AG08395 (cell line): ENCODE results near the gene IGF2BP2.
"Not testable (repeated sequence)": the region's sequence is repeated elsewhere in the genome, so short reads cannot be mapped to it uniquely, and the experiment has no call there.

ENCODE experiments used
- DNase-seq: peaks from one replicate; pipeline ENCODE4 v3.0.0; 2012; ENCODE audit warnings: mixed read lengths, low spot score

The IGF2BP2 gene

GRCh38 chr3:185639632-185640206 is 185.1 kb downstream of the IGF2BP2 start:
- DNase-seq = no peak

GRCh38 chr3:185638651-185639050 is 186.2 kb downstream of the IGF2BP2 start:
- not testable (repeated sequence) for DNase-seq

DNA sequence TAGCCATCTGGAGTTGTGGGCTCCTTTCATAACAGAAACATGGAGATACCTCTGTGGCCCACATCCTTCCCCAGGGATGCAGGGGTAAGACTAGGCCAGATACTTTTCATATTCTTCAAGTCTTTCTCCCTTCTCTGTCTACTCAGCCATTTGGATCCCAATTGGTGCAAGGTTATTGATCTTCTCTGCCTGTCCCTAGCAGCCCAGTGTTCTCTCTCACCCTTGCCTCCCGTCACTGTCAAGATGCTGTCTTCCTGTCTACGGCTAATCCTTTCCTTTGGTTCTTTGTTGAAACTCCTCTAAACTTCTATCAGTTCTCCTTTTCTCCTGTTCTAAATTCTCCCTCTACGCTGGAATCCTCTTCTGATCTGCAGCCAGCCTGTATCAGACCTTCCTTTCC is 187.5 kb downstream of the IGF2BP2 start:
- DNase-seq = no peak

GRCh38 chr3:185632996-185633395 is 191.8 kb downstream of the IGF2BP2 start:
- DNase-seq = no peak

GRCh38 chr3:185631508-185632206 is 193.2 kb downstream of the IGF2BP2 start:
- no peak for DNase-seq

- DNase-seq = no peak
Observed at GRCh38 chr3:185631108-185631507, 193.7 kb downstream of the IGF2BP2 start.

- DNase-seq = peak; percentile 20
Observed at GRCh38 chr3:185630182-185630622, 194.6 kb downstream of the IGF2BP2 start.

- no peak for DNase-seq
Observed at GRCh38 chr3:185629554-185630181, 195.2 kb downstream of the IGF2BP2 start.

DNA sequence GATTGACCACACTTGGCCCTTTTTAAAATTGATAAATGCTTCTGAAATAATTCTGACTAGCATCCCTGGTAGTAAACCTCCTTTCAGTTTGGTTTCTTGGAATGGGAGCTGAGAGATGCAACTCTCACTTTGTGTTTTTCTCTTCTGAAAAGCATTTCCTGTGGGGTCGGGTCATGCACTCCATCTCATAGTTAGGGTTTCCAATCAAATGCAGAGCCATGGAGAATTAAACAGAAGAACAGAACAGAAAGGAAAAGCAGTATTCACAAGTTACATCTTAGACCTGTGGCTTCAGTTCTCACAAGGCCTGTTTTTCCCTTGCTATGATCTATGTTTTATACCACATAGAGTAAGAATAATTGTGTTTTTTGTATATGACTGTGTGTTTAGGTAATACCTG is 199.1 kb downstream of the IGF2BP2 start:
- no peak for DNase-seq

DNA sequence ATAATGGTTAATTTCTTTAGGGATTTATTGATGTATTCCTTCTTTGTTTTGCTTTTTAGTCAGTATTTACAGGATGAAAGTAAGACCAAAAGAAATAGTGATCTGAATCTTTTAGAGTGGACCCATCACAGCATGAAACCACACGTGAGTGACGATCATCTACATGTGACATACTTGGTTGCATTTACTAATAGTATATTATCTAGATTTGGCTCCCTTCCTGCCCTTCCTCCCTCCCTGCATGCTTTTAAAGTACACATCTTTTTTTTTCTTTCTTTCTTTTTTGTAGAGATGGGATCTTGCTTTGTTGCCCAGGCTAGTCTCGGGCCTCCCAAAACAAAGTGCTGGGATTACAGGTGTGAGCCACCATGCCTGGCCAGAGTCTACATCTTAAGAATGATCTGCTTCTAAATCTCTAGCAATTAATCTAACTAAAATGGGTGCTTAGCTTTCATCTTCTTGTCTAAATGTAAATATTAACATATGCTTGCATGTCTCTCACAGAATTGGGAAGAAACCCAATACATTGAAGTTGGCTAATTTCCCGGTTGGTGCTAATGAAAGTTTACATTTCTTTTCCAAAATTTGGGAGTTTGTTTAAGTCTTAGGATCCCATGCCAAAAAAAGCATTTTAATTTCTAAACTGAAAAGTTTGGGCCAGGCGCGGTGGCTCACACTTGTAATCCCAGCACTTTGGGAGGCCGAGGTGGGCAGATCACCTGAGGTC is 200.7 kb downstream of the IGF2BP2 start:
- DNase-seq = no peak

DNA sequence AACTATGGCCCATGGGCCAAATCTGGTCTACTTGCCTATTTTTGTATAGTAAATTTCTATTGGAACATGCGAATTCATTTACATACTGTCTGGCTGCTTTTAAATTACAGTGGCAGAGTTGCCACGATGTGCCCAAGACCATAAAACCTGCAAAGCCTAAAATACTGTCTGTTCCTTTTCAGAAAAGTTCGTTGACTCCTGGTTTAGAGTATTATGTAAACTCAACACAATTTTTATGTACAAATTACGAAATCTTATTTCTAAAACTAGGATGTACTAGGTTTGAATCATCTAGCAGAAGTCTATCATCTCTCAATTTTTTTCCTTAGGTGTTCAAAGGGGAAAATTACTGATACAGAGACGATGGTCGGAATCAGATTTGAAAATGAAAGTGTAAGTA is 211.8 kb downstream of the IGF2BP2 start:
- DNase-seq = no peak

DNA sequence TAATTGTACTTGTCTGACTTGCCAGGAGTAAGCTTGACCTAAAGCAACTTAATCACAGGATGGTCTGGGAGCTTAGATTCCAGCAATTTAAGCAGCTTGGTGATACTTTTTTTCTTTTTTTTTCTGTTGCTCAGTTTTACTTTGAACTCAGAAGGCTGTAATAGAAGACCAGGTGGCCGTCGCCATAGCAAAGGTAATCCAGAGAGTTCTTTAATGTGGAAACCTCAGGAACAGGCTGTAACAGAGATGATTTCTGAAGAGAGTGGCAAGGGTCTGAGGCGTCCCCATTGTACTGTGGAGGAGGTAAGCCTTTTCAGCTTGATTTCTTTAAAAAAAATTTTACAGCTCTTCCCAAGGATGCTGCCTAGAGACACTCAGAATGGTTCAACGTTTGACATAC is 218.6 kb downstream of the IGF2BP2 start:
- DNase-seq = no peak

- no peak for DNase-seq
Observed at GRCh38 chr3:185605566-185605965, 219.3 kb downstream of the IGF2BP2 start.

GRCh38 chr3:185595526-185595925 is 229.3 kb downstream of the IGF2BP2 start:
- no peak for DNase-seq

DNA sequence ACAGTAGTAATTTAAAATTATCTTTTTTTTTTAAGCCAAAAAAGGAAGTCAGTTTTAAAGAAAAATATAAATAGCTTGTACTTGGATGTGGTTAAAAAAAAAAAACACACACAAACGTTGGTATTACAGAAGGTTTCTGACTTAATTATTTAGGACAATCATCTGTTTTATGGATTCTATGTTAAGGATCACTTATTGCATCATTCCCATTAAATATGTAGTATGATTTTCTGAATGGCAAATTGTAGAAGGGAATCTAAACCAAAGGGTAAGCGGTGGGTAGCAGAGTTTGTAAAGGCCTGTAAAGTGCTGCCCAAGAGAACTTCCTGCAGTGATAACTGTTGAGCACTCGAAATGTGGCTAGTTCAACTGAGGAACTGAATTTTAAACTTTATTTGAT is 230.8 kb downstream of the IGF2BP2 start:
- no peak for DNase-seq
